SH-SY5Y (cell line): ENCODE measurements around the gene SCAPER.

Source experiments
- GATA2 ChIP-seq: IDR thresholded peaks from 2 replicates; pipeline ENCODE4 v1.6.1; 2011; ENCODE audit warnings: mild to moderate bottlenecking, low read depth, low read length
- GATA3 ChIP-seq: IDR thresholded peaks from 2 replicates; pipeline ENCODE4 v1.6.1; 2011; ENCODE audit warnings: low read depth, mild to moderate bottlenecking, low read length, moderate library complexity

Gene SCAPER

GRCh38 chr15:76669521-76670207 is 235.5 kb downstream of the SCAPER start:
- no peak for TF ChIP-seq GATA3
- no peak for TF ChIP-seq GATA2

- no peak for TF ChIP-seq GATA2
- no peak for TF ChIP-seq GATA3
Observed at GRCh38 chr15:76668900-76669299, 236.2 kb downstream of the SCAPER start.

DNA sequence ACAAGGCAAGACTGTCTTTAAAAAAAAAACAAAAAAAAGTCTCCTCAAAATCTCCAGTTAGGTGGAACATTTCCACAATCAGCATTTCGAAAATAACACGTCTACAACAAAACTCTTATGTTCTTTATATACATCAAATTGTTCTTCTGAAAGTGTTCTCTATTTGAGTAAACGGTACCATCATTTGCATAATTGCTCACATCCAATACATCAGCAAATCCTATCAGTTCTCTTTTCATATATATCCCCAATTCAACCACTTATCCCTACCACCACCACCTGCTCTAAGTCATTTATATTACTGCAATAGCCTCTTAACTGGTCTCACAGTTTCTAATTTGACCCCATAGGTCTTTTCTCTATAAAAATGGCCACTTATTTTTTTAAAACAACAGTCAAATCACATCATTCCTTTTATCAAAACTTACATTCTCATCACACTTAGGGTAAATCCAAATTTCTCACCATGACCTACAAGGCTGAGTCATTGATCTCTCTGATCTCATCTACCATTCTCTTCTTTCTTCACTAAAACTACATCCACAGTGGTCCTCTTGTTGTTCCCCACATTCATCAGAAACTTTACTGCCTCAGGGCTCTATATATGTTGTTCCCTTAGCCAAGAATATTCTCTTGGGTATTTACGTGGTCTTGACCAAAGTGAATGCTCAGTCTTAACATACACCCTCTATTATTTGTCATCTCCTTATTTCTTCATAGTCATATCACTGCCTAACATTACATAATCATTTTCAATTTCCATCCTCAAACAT is 237.0 kb downstream of the SCAPER start:
- TF ChIP-seq GATA3: no peak

- TF ChIP-seq GATA2: no peak
- no peak for TF ChIP-seq GATA3
Observed at GRCh38 chr15:76664895-76665294, 240.2 kb downstream of the SCAPER start.

- TF ChIP-seq GATA2: no peak
- TF ChIP-seq GATA3: no peak
Observed at GRCh38 chr15:76664411-76664810, 240.7 kb downstream of the SCAPER start.

- TF ChIP-seq GATA3 (no peak), GATA2 (no peak)
Observed at GRCh38 chr15:76663529-76663928, 241.6 kb downstream of the SCAPER start.

DNA sequence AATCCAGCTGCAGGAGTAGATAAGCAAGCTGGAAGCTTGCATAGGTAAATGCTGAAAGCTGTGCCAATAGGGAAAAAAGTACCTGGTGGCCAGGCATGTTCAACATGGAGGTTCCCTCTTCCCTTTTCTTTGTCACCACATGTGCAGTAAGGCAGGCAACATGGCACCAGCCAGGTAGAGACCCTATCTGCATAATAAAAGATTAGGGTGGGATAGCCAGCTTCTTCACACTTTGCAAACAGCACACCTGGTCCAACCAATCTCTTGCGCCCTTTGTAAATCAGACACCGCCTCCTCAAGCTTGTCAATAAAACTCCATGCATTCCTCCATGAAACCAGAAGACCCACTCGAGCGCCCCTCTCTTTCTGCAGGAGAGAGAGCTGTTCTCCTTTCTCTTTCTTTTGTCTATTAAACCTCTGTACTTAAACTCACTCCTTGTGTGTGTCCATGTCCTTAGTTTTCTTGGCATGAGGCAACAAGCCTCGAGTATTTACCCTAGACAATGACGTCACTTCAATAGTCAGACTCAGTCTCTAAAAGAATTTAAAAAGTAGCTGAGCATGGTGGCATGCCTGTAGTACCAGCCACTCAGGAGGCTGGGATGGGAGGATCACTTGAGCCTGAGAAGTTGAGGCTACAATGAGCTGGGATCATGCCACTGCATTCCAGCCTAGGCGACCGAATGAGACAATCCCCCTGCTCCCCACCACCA is 256.3 kb downstream of the SCAPER start:
- no peak for TF ChIP-seq GATA3

GRCh38 chr15:76647612-76648011 is 257.5 kb downstream of the SCAPER start:
- TF ChIP-seq GATA3 (no peak), GATA2 (no peak)

DNA sequence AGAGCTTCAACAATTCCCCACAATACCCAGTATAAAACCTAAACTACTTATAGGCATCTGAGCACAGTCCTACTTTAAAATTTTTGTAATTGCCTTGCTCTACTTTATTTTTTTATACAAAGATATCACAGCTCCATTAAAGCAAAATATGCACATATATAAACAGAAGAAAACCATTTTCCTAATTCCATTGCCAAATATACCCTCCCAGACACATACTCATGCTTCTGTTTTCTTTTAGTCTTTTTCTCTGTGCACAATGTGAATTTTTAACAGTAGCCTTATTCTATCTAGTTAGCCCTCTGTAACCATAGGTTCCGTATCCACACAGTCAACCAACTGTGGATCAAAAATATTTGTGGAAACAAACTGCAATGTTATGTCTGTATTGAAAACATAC is 260.5 kb downstream of the SCAPER start:
- no peak for TF ChIP-seq GATA3
- TF ChIP-seq GATA2: no peak

- TF ChIP-seq GATA3 (no peak), GATA2 (no peak)
Observed at GRCh38 chr15:76642671-76643070, 262.5 kb downstream of the SCAPER start.

- no peak for TF ChIP-seq GATA2
Observed at GRCh38 chr15:76637166-76637565, 268.0 kb downstream of the SCAPER start.

DNA sequence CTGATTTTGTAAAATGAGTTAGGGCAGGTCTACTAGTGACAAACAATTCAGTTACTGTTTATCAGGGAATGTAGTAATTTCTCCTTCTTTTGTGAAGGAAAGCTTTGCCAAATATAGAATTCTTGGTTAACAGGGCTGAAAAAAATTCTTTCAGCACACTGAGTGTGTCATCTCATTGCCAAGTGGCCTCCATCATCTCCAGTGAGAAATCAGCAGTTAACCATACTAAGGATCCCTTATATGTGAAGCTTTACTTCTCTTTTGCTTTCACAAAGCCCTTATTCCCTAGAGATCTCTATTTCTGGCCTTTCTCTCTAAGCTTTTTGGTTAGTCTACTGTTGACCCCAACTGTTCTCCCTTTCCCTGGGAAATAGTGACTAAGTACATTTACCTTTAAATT is 269.1 kb downstream of the SCAPER start:
- TF ChIP-seq GATA3: no peak

DNA sequence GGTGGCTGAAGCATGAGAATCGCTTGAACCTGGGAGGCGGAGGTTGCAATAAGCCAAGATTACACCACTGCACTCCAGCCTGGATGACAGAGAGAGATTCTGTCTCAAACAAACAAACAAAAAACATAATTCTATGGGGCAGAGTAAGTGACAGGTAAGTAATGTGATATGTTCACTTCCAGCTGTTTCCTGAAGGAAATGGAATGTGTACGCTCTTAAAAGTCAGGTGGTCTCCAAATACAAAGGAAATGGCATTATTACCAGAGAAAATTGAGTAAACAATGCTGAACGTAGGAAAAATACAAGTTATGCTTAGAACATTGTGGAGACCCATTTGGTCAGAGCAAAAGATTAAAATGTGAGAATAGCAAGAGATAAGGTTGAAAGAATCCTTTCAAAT is 278.5 kb downstream of the SCAPER start:
- no peak for TF ChIP-seq GATA2
- TF ChIP-seq GATA3: no peak

DNA sequence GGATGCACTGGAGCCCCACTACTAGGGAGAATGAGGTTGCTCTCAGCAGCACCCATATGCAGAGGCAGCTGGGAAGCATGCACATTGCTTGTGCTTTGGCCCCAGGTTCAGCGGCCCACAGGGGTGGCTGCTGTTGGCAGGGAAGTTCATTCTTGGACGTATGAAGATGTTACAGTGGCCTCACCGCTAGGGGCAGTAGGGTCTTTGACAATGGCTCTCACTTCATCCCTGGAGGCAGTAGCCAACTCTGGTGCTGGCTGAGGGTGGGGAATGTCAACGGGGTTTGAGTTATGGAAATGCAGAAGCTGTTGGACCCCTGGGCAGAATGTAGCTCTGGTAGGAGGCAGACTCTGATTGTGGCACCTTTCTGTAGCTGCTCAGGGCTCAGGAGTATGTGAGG is 279.9 kb downstream of the SCAPER start:
- TF ChIP-seq GATA3 (no peak), GATA2 (no peak)

DNA sequence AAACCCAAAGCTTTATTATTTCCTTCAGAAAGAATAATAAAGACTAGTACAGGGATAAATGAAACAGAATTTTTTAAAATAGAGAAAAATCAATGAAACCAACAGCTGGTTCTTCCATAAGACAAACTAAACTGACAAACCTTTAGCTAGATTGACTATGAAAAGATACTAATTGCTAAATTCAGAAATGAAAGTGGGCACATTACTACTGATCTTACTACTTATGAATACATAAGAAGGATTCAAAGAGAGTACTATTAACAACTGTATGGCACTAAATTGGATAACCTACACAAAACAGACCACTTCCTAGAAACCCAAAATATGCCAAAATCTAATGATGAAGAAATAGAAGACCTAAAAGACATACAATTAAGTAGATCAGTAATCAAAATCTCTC is 290.4 kb downstream of the SCAPER start:
- TF ChIP-seq GATA3: no peak
- no peak for TF ChIP-seq GATA2
